A673 (cell line): ENCODE data around the gene DENND1A. TPM values are rescaled to one million over a fixed set of nuclear protein-coding genes. Genes with fewer than 3 reads are reported as not detected.

ENCODE experiments used
- BruUV-seq: library from RNA; stranded (reverse); fragments of 400-500 nt; replicated peaks from 2 replicates; lab custom pipeline; 2021; lab: Mats Ljungman, UMichigan
- CTCF ChIA-PET: fragments of 300-600 bp; sonication (Branson Sonifier 250); formaldehyde crosslinking; loops from one replicate; lab custom pipeline; 2022; ENCODE audit warnings: antibody characterized with exemption; lab: Charles Lee
- POLR2A ChIA-PET: fragments of 300-600 bp; sonication (Branson Sonifier 250); formaldehyde crosslinking; loops from one replicate; lab custom pipeline; 2022; ENCODE audit warnings: antibody characterized with exemption; ENCODE audit not compliant: low non-redundant PET; lab: Charles Lee
- DNase-seq: peaks from one replicate; pipeline ENCODE4 v3.0.0-alpha.2; 2015; ENCODE audit warnings: low spot score
- H3K27ac ChIP-seq: fragments of 200-600 bp; sonication (generic); 2 replicates; pipeline ENCODE4 v1.5.1; 2016; ENCODE audit warnings: mixed run types, low read depth, mild to moderate bottlenecking, mixed read lengths, antibody characterized with exemption, low read length; ENCODE audit not compliant: poor library complexity, severe bottlenecking
- H3K27me3 ChIP-seq: fragments of 200-600 bp; sonication (generic); replicated peaks from 2 replicates; pipeline ENCODE4 v1.6.1; 2017; ENCODE audit warnings: mixed run types, low read depth, mild to moderate bottlenecking, mixed read lengths, antibody characterized with exemption, low read length; ENCODE audit not compliant: insufficient read depth, poor library complexity
- H3K36me3 ChIP-seq: fragments of 200-600 bp; sonication (generic); 2 replicates; pipeline ENCODE4 v1.6.1; 2016; ENCODE audit warnings: mixed run types, mild to moderate bottlenecking, mixed read lengths, antibody characterized with exemption, low read length; ENCODE audit not compliant: insufficient read depth, poor library complexity, severe bottlenecking
- H3K4me1 ChIP-seq: fragments of 200-600 bp; sonication (generic); 2 replicates; pipeline ENCODE4 v1.6.1; 2017; ENCODE audit warnings: mixed run types, mild to moderate bottlenecking, mixed read lengths, antibody characterized with exemption, low read length; ENCODE audit not compliant: insufficient read depth, poor library complexity, severe bottlenecking
- H3K4me3 ChIP-seq: fragments of 200-600 bp; sonication (generic); 2 replicates; pipeline ENCODE4 v1.5.1; 2016; ENCODE audit warnings: low read depth, mixed run types, mild to moderate bottlenecking, mixed read lengths, low read length; ENCODE audit not compliant: poor library complexity, severe bottlenecking
- H3K9me3 ChIP-seq: fragments of 200-600 bp; sonication (generic); 2 replicates; pipeline ENCODE4 v1.6.1; 2016; ENCODE audit warnings: mixed run types, low read depth, mild to moderate bottlenecking, mixed read lengths, antibody characterized with exemption, low read length; ENCODE audit not compliant: poor library complexity, severe bottlenecking
- EZH2 ChIP-seq: fragments of 200-600 bp; sonication (generic); IDR thresholded peaks from 2 replicates; pipeline ENCODE4 v1.6.1; 2017; ENCODE audit warnings: borderline replicate concordance, low read depth, mild to moderate bottlenecking, mixed read lengths, antibody characterized with exemption, low read length; ENCODE audit not compliant: poor library complexity, severe bottlenecking
- intact Hi-C: fragments of 100-400 bp; cut with micrococcal nuclease; formaldehyde crosslinking; loops from one replicate; pipeline ENCODE4 v1.10.0; 2022; ENCODE audit not compliant: unreplicated experiment
- total RNA-seq: library from RNA; stranded (reverse); gene quantifications from 2 replicates; pipeline ENCODE4 v1.2.3, GENCODE V29; 2021
- TF ChIP-seq, protein P1 (sequence below): fragments of 300-800, 200-600 bp; sonication (generic); conservative IDR thresholded peaks from 2 replicates; pipeline ENCODE4 v1.5.1; 2017; ENCODE audit warnings: low read depth, mild to moderate bottlenecking, antibody characterized with exemption, low read length, moderate library complexity, mixed read lengths

Gene DENND1A
- total RNA-seq, 1 experiment from 2014 or later: 12.0 TPM

DNA sequence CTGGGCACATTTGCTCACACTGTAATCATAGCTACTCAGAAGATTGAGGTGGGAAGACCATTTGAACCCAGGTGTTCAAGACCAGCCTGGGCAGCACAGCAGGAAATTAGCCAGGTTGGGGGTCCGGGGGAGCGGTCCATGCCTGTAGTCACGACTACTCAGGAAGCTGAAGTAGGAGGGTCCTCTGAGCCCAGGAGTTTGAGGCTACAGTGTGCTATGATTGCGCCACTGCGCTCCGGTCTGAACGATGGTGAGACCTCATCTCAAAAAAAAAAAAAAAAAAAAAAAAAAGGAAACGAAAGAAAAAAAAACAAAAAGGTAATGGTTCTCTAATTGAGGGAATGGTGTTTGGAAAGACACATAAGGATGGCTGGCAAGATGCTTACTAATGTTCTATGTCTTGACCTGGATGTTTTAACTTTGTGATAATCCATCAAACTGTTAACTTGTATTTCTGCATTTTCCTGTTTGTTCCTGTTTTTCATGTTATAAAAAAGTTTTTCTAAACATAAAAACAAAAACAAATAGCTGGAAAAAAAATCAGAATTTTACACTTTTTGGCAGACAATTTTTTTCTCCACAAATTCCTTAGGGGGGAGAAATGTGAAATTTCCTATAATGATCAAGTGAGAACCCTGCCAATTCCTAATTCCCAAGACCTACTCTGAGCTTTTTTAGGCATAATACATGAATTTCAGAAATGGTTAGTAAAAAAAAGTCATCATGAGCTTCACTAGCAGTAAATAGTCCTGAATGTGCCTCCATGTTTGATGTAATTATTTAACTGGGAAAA, 96.9 kb downstream of the DENND1A start:
- H3K4me3 ChIP-seq: no peak overlapping the region
- H3K27ac ChIP-seq: no peak overlapping the region
- no peak for DNase-seq
- H3K36me3 ChIP-seq: no peaks in the 10 kb centered on the region
- CTCF ChIA-PET: no interaction called here
- peaks cover 14% of the 10 kb centered on the region for H3K9me3 ChIP-seq
- intact Hi-C loops: loop anchor here (2.0 kb wide), 1 partner anchor 32 kb away; no protein-coding TSS in a partner anchor
- TF ChIP-seq EZH2: no peak
- TF ChIP-seq, protein P1, sequence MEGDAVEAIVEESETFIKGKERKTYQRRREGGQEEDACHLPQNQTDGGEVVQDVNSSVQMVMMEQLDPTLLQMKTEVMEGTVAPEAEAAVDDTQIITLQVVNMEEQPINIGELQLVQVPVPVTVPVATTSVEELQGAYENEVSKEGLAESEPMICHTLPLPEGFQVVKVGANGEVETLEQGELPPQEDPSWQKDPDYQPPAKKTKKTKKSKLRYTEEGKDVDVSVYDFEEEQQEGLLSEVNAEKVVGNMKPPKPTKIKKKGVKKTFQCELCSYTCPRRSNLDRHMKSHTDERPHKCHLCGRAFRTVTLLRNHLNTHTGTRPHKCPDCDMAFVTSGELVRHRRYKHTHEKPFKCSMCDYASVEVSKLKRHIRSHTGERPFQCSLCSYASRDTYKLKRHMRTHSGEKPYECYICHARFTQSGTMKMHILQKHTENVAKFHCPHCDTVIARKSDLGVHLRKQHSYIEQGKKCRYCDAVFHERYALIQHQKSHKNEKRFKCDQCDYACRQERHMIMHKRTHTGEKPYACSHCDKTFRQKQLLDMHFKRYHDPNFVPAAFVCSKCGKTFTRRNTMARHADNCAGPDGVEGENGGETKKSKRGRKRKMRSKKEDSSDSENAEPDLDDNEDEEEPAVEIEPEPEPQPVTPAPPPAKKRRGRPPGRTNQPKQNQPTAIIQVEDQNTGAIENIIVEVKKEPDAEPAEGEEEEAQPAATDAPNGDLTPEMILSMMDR: no peak
- BruUV-seq: no TSS peak
- no peaks in the 10 kb centered on the region for H3K4me1 ChIP-seq
- peaks cover 42% of the 10 kb centered on the region for H3K27me3 ChIP-seq
- POLR2A ChIA-PET: no interaction called here

GRCh38 chr9:123832176-123832575, 97.8 kb downstream of the DENND1A start:
- Histone ChIP-seq H3K9me3 (peaks cover 23% of the 10 kb centered on the region), H3K27me3 (peaks cover 34% of the 10 kb centered on the region), H3K4me1 (no peaks in the 10 kb centered on the region), H3K36me3 (no peaks in the 10 kb centered on the region), H3K27ac (no peak overlapping the region), H3K4me3 (no peak overlapping the region)
- intact Hi-C loops: loop anchor here (2.0 kb wide), 1 partner anchor 31 kb away; no protein-coding TSS in a partner anchor
- TF ChIP-seq EZH2: no peak
- TF ChIP-seq, protein P1: no peak
- CTCF ChIA-PET: no interaction called here
- DNase-seq: no peak
- no TSS peak for BruUV-seq
- POLR2A ChIA-PET: no interaction called here

GRCh38 chr9:123828449-123828848, 101.5 kb downstream of the DENND1A start:
- no TSS peak for BruUV-seq
- ChIA-PET CTCF (no interaction called here), POLR2A (no interaction called here)
- H3K27ac ChIP-seq: no peak overlapping the region
- H3K4me3 ChIP-seq: no peak overlapping the region
- H3K36me3 ChIP-seq: no peaks in the 10 kb centered on the region
- no peaks in the 10 kb centered on the region for H3K4me1 ChIP-seq
- H3K9me3 ChIP-seq: peaks cover 23% of the 10 kb centered on the region
- TF ChIP-seq, protein P1: no peak
- no peak for TF ChIP-seq EZH2
- intact Hi-C loops: no loop called here
- no peaks in the 10 kb centered on the region for H3K27me3 ChIP-seq
- no peak for DNase-seq
